ENCODE measurements around the gene SLC25A46.
"Not testable (repeated sequence)": the region's sequence is repeated elsewhere in the genome, so short reads cannot be mapped to it uniquely, and the experiment has no call there.

Gene SLC25A46

DNA sequence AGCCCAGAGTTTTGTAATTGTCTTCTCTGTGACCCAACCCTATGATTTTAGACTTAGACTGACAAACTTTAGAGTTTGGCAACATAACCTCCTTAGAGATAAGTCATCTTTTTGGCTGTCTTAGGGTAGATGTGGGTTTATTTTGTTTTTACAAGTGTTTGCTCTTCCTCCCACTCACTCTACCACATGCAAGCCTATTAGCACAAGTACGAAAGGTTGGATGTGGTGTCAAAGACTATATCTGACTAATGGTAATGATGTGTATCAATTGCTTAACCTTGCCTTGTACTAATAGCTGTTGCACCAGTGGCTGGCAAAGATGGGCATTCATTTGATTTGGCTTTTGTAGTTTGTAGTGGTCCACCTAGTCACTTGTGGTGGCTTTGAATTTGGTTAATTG, 46.5 kb downstream of the SLC25A46 start:
- Mint-ChIP-seq H3K27me3 (no peaks in the 10 kb centered on the region), H3K36me3 (peaks cover 0 to 1% of the 10 kb centered on the region in 2 donors), H3K9me3 (peaks cover 0 to 7% of the 10 kb centered on the region in 2 donors), H3K4me1 (no peaks in the 10 kb centered on the region), H3K4me3 (no peak overlapping the region), H3K27ac (no peak overlapping the region)
- DNase-seq: no peak
- no peak for ATAC-seq (replicated peaks)

DNA sequence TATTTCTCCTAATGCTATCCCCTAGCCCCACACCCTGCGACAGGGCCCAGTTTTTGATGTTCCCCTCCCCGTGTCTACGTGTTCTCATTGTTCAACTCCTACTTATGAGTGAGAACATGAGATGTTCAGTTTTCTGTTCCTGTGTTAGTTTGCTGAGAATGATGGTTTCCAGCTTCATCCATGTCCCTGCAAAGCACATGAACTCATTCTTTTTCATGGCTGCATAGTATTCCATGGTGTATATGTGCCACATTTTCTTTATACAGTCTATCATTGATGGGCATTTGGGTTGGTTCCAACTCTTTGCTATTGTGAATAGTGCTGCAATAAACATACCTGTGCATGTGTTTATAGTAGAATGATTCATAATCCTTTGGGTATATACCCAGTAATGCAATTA, 49.2 kb downstream of the SLC25A46 start:
- H3K4me3 Mint-ChIP-seq; H3K27ac Mint-ChIP-seq; H3K9me3 Mint-ChIP-seq; ATAC-seq (replicated peaks); H3K36me3 Mint-ChIP-seq; H3K27me3 Mint-ChIP-seq; DNase-seq; H3K4me1 Mint-ChIP-seq: not testable (repeated sequence)

DNA sequence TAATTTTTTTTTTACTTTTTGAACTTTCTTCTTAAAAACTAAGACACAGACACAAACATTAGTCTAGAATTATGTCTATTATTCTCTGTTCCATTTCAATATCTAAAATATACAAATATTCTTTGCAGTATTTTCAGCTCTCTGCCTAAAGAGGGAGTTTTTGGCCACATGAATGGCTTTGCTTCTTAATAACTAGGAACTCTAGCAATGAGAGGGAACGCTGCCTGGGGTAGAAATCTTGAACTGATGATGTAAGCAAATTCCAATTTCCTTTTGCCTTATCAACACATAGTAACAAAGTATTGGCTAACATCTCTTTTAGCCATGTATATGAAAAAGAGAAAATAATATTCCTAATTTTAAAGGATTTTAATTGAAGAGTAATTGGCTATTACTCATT, 51.9 kb downstream of the SLC25A46 start:
- ATAC-seq (replicated peaks) (no peak), DNase-seq (no peak)
- no peaks in the 10 kb centered on the region for H3K4me1 Mint-ChIP-seq
- H3K27me3 Mint-ChIP-seq: peaks cover 0 to 4% of the 10 kb centered on the region in 2 donors
- H3K36me3 Mint-ChIP-seq: no peaks in the 10 kb centered on the region
- H3K27ac Mint-ChIP-seq: no peak overlapping the region
- peaks cover 0 to 6% of the 10 kb centered on the region in 2 donors for H3K9me3 Mint-ChIP-seq
- H3K4me3 Mint-ChIP-seq: no peak overlapping the region

DNA sequence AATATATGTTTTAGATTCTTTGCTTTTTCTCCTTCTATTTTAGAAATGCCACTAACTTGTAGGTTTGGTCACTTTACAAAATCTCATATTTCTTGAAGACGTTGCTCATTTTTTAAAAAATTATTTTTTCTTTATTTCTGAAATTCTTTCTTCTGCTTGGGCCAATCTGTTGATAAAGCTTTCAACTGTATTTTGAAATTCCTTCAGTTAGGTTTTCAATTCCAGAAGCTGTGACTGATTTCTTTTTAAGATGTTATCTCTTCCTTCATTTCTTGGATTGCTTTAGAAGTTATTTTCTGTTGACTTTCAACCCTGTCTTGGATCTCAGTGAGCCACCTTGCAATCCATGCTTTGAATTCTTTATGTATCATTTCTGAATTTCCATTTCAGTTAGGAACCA, 64.2 kb downstream of the SLC25A46 start:
- ATAC-seq (replicated peaks) (no peak), DNase-seq (no peak)
- no peak overlapping the region for H3K4me3 Mint-ChIP-seq
- H3K36me3 Mint-ChIP-seq: no peaks in the 10 kb centered on the region
- no peaks in the 10 kb centered on the region for H3K4me1 Mint-ChIP-seq
- peaks cover 0 to 12% of the 10 kb centered on the region in 2 donors for H3K27me3 Mint-ChIP-seq
- H3K27ac Mint-ChIP-seq: no peak overlapping the region
- H3K9me3 Mint-ChIP-seq: peaks cover 9 to 13% of the 10 kb centered on the region in 2 donors

DNA sequence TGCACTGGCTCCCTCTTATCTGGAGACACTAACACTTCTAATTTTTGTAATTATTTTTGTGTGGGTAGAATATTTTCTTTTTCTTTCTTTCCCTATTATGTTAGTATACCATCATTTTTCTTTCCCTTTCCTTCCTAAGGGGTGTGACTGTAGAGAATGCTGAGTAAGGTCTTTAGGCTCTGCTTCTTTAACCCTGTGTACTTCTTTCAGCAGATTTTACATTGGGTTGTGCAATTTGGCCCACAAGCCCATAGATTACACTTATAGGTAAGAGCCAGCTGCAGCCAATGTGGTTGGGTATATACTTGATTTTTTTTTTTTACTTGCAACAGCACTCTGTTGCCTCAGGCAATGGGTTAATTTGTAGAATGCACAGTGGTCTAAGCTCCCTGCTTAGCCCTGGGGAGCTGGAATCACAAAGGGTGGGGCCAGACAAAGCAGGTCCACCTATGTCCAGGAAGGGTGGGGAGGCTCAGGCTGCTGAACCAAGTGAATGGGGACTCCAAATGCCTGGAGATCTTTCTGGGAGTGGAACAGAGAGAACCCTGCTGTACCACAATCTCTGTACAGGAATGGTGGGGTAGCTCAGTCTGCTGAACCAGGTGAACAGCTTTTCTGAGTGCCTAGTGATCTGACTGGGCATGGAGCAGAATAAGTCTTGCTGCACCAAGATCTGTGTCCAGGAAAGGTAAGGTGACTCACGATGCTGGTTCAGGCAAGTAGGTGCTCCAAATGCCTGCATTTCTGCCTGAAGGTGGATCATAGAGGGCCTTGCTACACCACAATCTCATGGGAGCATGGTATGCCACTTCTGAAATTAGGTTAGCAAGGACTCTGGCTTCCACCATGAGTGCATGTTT, 64.9 kb downstream of the SLC25A46 start:
- Mint-ChIP-seq H3K27me3 (peaks cover 0 to 12% of the 10 kb centered on the region in 2 donors), H3K4me1 (no peaks in the 10 kb centered on the region), H3K36me3 (no peaks in the 10 kb centered on the region), H3K9me3 (peaks cover 9 to 13% of the 10 kb centered on the region in 2 donors), H3K27ac (no peak overlapping the region), H3K4me3 (no peak overlapping the region)
- no peak for DNase-seq
- ATAC-seq (replicated peaks): no peak

DNA sequence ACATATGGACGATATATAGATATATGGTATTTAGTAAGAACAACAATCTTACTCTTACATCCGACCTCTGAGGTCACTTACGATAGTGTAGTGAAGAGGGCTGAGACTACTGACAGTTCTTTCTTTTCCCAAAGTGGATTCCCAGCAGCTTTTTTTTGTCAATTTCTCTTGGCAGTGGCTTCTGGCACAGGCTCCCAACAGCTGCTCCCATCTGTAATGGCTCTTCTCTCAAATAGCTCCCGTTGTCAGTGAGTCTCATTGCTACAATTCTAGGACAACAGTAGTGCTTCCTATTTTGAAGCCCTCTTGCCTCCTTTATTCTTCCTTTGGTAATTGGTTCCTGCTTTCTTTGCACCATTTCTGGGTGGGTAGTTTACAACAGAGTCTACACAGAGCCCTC, 68.4 kb downstream of the SLC25A46 start:
- no peak for DNase-seq
- Mint-ChIP-seq H3K9me3 (peaks cover 5 to 6% of the 10 kb centered on the region in 2 donors), H3K4me1 (no peaks in the 10 kb centered on the region), H3K27ac (no peak overlapping the region), H3K27me3 (no peaks in the 10 kb centered on the region), H3K36me3 (no peaks in the 10 kb centered on the region), H3K4me3 (no peak overlapping the region)
- no peak for ATAC-seq (replicated peaks)

DNA sequence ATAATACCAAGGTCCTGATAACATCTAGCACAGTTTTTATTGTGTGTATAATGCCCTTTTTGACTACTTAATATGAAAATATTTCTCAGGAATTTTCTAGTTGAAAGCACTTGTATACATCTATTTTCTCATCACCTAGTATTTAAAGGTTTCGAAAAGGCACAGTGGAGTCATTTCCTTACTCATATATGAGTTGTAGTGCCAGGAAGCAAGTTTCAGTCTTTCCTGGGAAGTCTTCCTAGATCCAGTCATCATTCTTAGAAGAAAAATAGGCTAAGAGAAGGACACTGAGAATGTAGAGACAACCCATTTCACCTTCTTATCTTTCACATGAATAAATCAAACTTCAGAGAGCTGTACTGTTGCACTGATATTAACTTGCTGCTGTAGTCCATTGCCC, 70.2 kb downstream of the SLC25A46 start:
- DNase-seq (no peak), ATAC-seq (replicated peaks) (no peak)
- no peaks in the 10 kb centered on the region for H3K36me3 Mint-ChIP-seq
- no peak overlapping the region for H3K4me3 Mint-ChIP-seq
- H3K9me3 Mint-ChIP-seq: peaks cover 0 to 3% of the 10 kb centered on the region in 2 donors
- H3K27ac Mint-ChIP-seq: no peak overlapping the region
- H3K27me3 Mint-ChIP-seq: no peaks in the 10 kb centered on the region
- no peaks in the 10 kb centered on the region for H3K4me1 Mint-ChIP-seq
